Inferior parietal cortex (tissue), 1 donor: ENCODE data around the gene ZNF469.

ENCODE experiments used
- DNase-seq: peaks from one replicate; pipeline ENCODE4 v3.0.0-alpha.2; 2016; ENCODE audit errors: extremely low spot score

The ZNF469 gene

DNA sequence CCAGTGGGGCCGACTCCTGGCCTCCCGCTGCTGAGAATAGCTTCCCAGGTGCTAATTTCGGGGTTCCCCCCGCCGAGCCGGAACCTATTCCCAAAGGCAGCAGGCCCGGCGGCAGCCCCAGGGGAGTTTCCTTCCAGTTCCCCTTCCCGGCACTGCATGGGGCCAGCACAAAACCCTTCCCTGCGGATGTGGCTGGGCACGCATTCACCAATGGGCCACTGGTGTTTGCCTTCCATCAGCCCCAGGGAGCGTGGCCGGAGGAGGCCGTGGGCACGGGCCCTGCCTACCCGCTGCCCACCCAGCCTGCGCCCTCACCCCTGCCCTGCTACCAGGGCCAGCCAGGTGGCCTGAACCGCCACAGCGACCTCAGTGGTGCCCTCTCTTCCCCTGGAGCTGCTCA lies 45.4 kb downstream of the ZNF469 start:
- DNase-seq: no peak

DNA sequence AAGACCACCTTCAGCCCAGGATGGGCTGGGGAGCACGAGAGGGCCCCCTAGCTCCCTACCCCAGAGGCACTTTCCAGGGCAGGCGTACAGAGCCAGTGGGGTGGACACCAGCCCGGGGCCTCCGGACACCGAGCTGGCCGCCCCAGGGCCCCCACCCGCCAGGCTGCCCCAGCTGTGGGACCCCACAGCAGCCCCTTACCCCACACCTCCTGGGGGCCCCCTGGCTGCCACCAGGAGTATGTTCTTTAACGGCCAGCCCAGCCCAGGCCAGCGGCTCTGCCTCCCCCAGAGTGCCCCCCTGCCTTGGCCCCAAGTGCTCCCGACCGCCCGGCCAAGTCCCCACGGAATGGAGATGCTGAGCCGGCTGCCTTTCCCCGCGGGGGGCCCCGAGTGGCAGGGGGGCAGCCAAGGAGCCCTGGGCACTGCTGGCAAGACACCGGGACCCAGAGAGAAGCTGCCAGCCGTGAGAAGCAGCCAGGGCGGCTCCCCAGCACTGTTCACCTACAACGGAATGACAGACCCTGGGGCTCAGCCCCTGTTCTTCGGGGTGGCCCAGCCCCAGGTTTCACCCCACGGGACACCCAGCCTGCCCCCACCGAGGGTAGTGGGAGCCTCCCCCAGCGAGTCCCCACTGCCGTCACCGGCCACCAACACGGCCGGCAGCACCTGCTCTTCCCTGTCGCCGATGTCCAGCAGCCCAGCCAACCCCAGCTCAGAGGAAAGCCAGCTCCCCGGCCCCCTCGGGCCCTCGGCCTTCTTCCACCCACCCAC lies 46.0 kb downstream of the ZNF469 start:
- no peak for DNase-seq

DNA sequence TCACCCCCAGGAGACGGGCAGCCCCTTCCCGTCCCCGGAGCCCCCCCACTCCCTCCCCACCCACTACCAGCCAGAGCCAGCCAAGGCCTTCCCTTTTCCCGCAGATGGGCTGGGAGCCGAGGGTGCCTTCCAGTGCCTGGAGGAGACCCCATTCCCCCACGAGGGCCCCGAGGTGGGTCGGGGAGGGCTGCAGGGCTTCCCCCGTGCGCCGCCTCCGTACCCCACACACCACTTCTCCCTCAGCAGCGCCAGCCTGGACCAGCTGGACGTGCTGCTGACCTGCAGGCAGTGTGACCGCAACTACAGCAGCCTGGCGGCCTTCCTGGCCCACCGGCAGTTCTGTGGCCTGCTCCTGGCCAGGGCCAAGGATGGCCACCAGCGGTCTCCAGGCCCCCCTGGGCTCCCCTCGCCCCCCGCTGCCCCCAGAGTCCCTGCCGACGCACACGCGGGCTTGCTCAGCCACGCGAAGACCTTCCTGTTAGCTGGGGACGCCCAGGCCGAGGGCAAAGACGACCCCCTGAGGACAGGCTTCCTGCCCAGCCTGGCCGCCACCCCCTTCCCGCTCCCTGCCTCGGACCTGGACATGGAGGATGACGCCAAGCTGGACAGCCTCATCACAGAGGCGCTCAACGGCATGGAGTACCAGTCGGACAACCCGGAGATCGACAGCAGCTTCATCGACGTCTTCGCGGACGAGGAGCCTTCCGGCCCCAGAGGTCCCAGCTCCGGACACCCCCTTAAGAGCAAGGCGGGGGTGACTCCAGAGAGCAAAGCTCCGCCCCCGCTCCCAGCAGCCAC lies 46.8 kb downstream of the ZNF469 start:
- no peak for DNase-seq

DNA sequence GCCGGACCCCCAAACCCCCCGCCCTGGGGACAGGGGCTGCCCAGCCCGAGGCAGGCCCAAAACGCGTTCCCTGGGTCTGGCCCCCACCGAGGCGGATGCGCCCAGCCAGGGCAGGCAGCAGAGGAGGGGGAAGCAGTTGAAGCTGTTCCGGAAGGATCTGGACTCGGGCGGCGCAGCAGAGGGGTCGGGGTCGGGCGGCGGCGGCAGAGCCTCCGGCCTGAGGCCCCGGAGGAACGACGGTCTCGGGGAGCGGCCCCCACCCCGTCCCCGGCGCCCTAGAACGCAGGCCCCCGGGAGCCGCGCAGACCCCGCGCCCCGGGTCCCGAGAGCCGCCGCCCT lies 47.4 kb downstream of the ZNF469 start:
- DNase-seq: no peak

DNA sequence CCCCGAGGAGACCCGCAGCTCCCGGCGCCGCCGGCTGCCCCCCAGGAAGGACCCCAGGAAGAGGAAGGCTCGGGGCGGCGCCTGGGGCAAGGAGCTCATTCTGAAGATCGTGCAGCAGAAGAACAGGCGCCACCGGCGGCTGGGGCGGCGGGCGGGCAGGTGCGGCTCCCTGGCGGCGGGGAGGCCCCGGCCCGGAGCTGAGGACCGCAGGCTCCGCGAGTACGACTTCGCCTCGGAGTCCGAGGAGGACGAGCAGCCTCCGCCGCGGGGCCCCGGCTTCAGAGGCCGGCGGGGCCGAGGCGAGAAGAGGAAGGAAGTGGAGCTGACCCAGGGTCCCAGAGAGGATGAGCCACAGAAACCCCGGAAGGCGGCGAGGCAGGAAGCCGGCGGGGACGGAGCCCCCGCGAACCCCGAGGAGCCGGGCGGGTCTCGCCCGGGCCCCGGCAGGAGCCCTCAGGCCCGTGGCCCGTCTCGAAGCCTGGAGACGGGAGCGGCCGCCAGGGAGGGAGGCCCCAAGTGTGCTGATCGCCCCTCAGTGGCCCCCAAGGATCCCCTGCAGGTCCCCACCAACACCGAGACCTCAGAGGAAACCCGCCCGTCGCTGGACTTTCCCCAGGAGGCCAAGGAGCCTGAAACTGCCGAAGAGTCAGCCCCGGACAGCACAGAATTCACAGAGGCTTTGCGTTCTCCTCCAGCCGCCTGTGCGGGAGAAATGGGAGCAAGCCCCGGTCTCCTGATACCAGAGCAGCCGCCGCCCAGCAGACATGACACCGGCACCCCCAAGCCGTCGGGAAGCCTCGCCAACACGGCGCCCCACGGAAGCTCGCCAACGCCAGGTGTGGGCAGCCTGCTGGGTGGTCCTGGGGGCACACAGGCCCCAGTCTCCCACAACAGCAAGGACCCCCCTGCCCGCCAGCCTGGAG lies 48.0 kb downstream of the ZNF469 start:
- DNase-seq: no peak

DNA sequence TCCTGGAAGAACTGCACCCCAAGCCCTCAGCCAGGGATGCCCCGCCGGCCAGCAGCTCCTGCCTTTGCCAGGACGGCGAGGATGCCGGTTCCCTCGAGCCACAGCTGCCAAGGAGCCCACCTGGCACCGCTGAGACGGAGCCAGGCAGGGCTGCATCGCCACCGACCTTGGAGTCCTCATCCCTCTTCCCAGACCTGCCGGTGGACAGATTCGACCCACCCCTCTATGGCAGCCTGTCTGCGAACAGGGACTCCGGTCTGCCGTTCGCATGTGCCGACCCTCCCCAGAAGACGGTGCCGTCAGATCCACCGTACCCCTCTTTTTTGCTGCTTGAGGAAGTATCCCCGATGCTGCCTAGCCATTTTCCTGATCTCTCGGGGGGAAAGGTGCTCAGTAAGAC lies 48.9 kb downstream of the ZNF469 start:
- no peak for DNase-seq

DNA sequence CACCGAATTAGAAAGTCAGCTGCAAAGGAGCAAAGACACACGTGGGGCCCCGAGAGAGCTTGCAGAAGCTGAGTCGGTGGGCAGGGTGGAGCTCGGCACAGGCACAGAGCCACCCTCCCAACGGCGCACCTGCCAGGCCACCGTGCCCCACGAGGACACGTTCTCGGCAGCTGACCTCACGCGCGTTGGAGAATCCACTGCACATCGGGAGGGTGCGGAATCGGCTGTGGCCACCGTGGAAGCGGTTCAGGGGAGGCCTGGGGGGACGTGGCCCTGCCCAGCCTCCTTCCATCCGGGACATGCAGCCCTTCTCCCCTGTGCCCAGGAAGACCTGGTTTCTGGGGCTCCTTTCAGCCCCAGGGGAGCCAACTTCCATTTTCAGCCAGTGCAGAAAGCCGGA lies 49.4 kb downstream of the ZNF469 start:
- DNase-seq: no peak
